ENCODE measurements around the gene ZNF71.

DNA sequence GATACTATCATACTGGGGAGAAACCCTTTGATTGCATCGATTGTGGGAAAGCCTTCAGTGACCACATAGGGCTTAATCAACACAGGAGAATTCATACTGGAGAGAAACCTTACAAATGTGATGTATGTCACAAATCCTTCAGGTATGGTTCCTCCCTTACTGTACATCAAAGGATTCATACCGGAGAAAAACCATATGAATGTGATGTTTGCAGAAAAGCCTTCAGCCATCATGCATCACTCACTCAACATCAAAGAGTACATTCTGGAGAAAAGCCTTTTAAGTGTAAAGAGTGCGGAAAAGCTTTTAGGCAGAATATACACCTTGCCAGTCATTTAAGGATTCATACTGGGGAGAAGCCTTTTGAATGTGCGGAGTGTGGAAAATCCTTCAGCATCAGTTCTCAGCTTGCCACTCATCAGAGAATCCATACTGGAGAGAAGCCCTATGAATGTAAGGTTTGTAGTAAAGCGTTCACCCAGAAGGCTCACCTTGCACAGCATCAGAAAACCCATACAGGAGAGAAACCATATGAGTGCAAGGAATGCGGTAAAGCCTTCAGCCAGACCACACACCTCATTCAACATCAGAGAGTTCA lies 40.7 kb upstream of the ZNF71 start:
- TF ChIP-seq CTCF (IDR thresholded peaks at IDR 0.05) (no peak), POLR2A (IDR thresholded peaks at IDR 0.05) (no peak), POLR2AphosphoS5 (IDR thresholded peaks at IDR 0.05) (no peak)

All from upper lobe of left lung (tissue), 4 donors.